DOHH2 (cell line): ENCODE data around the gene SF3B3.

Experiments
- H3F3A ChIP-seq: fragments of 200-600 bp; sonication (generic), shearing (Covaris generic); 2 replicates; pipeline ENCODE4 v1.6.0; 2016; ENCODE audit warnings: antibody characterized with exemption, mild to moderate bottlenecking; ENCODE audit not compliant: control insufficient read depth, insufficient read depth
- H3K27ac ChIP-seq: fragments of 200-600 bp; sonication (generic); 2 replicates; pipeline ENCODE4 v1.5.1; 2014; ENCODE audit warnings: low read depth, mild to moderate bottlenecking, low read length, moderate library complexity
- H3K27me3 ChIP-seq: fragments of 200-600 bp; sonication (generic); 2 replicates; pipeline ENCODE4 v1.6.1; 2014; ENCODE audit warnings: mild to moderate bottlenecking, low read length, mixed read lengths; ENCODE audit not compliant: control insufficient read depth
- H3K36me3 ChIP-seq: fragments of 200-600 bp; sonication (generic); 2 replicates; pipeline ENCODE4 v1.6.1; 2014; ENCODE audit warnings: mild to moderate bottlenecking, low read length, moderate library complexity, mixed read lengths; ENCODE audit not compliant: control insufficient read depth
- H3K4me1 ChIP-seq: fragments of 200-600 bp; sonication (generic); 2 replicates; pipeline ENCODE4 v1.6.1; 2014; ENCODE audit warnings: mild to moderate bottlenecking, low read length, mixed read lengths; ENCODE audit not compliant: control insufficient read depth
- H3K4me2 ChIP-seq: fragments of 200-600 bp; sonication (generic); 2 replicates; pipeline ENCODE4 v1.6.0; 2014; ENCODE audit warnings: mild to moderate bottlenecking, low read length, moderate library complexity
- H3K4me3 ChIP-seq: fragments of 200-600 bp; sonication (generic); 2 replicates; pipeline ENCODE4 v1.5.1; 2014; ENCODE audit warnings: mild to moderate bottlenecking, low read length, mixed read lengths
- H3K79me2 ChIP-seq: fragments of 200-600 bp; sonication (generic); 2 replicates; pipeline ENCODE4 v1.6.1; 2014; ENCODE audit warnings: mild to moderate bottlenecking, low read length, mixed read lengths; ENCODE audit not compliant: control insufficient read depth
- H3K9me2 ChIP-seq: fragments of 200-600 bp; sonication (generic); replicated peaks from 2 replicates; pipeline ENCODE4 v1.6.1; 2014; ENCODE audit warnings: mild to moderate bottlenecking, low read length, mixed read lengths; ENCODE audit not compliant: control insufficient read depth
- H3K9me3 ChIP-seq: fragments of 200-600 bp; sonication (generic); 2 replicates; pipeline ENCODE4 v1.6.1; 2014; ENCODE audit warnings: antibody characterized with exemption, low read length, mixed read lengths; ENCODE audit not compliant: control insufficient read depth, insufficient read depth
- H4K20me1 ChIP-seq: fragments of 200-600 bp; sonication (generic); 2 replicates; pipeline ENCODE4 v1.6.0; 2014; ENCODE audit warnings: low read depth, mild to moderate bottlenecking, antibody characterized with exemption, low read length, moderate library complexity; ENCODE audit not compliant: control insufficient read depth, insufficient read depth
- EZH2phosphoT487 ChIP-seq: fragments of 200-600 bp; sonication (generic); IDR thresholded peaks from 2 replicates; pipeline ENCODE4 v1.6.1; 2017; ENCODE audit warnings: borderline replicate concordance, mild to moderate bottlenecking, antibody characterized with exemption, low read length, moderate library complexity, mixed read lengths
- TF ChIP-seq, protein P1 (sequence below): fragments of 200-600 bp; sonication (generic); IDR thresholded peaks from one replicate; pipeline ENCODE4 v1.5.1; 2014; ENCODE audit warnings: antibody characterized with exemption, mild to moderate bottlenecking, low read depth, low read length; ENCODE audit not compliant: poor library complexity, severe bottlenecking

The SF3B3 gene

DNA sequence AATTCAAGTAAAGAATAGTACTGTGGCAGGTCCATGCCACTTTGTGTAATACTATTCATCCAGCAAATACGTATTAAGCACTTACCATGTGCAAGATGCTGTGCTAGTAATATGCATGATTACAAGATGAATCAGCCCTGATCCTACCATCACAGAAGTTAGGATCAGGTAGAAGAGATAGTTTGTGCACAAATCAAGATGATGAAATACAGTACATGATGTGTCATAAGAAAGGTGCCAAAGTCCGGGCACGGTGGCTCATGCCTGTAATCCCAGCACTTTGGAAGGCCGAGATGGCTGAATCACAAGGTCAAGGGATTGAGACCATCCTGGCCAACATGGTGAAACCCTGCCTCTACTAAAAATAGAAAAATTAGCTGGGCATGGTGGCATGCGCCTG, 11.2 kb upstream of the SF3B3 start:
- Histone ChIP-seq H3K27ac (no peak overlapping the region), H3K9me3 (no peaks in the 10 kb centered on the region), H4K20me1 (no peaks in the 10 kb centered on the region), H3K27me3 (no peaks in the 10 kb centered on the region), H3K79me2 (peaks cover under 1% of the 10 kb centered on the region), H3F3A (0 out of 2 replicates have a peak, but pooled peaks cover 2% of the 10 kb centered on the region), H3K9me2 (no peaks in the 10 kb centered on the region), H3K4me2 (no peak overlapping the region), H3K36me3 (peaks cover 71% of the 10 kb centered on the region), H3K4me3 (no peak overlapping the region), H3K4me1 (peaks cover 16% of the 10 kb centered on the region)
- TF ChIP-seq, protein P1, sequence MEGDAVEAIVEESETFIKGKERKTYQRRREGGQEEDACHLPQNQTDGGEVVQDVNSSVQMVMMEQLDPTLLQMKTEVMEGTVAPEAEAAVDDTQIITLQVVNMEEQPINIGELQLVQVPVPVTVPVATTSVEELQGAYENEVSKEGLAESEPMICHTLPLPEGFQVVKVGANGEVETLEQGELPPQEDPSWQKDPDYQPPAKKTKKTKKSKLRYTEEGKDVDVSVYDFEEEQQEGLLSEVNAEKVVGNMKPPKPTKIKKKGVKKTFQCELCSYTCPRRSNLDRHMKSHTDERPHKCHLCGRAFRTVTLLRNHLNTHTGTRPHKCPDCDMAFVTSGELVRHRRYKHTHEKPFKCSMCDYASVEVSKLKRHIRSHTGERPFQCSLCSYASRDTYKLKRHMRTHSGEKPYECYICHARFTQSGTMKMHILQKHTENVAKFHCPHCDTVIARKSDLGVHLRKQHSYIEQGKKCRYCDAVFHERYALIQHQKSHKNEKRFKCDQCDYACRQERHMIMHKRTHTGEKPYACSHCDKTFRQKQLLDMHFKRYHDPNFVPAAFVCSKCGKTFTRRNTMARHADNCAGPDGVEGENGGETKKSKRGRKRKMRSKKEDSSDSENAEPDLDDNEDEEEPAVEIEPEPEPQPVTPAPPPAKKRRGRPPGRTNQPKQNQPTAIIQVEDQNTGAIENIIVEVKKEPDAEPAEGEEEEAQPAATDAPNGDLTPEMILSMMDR: no peak
- no peak for TF ChIP-seq EZH2phosphoT487

DNA sequence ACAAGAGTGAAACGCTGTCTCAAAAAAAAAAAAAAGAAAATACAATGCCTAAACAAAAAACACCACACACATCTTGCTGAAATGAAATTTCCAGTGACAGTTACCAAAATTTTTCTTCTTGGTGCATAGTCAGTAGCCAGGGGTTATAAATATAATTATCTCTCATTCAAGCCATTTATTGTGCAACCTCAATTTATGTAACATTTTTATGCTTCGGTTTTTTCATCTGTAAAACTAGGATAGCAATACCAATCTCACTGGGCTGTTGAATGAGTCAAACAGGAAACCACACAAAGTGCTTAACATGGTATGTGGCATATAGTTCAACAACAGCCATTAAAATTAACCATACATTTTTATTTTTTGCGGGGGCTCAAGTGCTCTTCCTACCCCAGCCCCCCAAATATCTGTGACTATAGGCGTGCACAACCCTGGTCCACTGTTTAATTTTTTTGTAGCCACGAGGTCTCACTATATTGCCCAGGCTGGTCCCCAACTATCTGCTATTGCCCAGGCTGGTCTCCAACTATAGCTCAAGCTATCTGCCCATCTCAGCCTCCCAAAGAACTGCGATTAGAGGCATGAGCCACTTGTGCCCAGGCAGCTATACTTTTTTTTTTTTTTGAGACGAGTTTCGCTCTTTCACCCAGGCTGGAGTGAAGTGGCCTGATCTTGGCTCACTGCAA, 2.9 kb upstream of the SF3B3 start:
- H3K27me3 ChIP-seq: no peaks in the 10 kb centered on the region
- H3F3A ChIP-seq: peaks cover 12% of the 10 kb centered on the region
- H3K9me2 ChIP-seq: no peaks in the 10 kb centered on the region
- H4K20me1 ChIP-seq: peaks cover 5% of the 10 kb centered on the region; the same call in 1 of the 2 replicates
- H3K27ac ChIP-seq: peak overlapping the region; percentile 91
- peak overlapping the region; percentile 94 for H3K4me2 ChIP-seq
- peak overlapping the region; percentile 78 for H3K4me3 ChIP-seq
- H3K36me3 ChIP-seq: peaks cover 54% of the 10 kb centered on the region
- no peaks in the 10 kb centered on the region for H3K9me3 ChIP-seq
- peaks cover 30% of the 10 kb centered on the region for H3K4me1 ChIP-seq
- TF ChIP-seq EZH2phosphoT487: no peak
- TF ChIP-seq, protein P1: no peak
- H3K79me2 ChIP-seq: peaks cover 52% of the 10 kb centered on the region

DNA sequence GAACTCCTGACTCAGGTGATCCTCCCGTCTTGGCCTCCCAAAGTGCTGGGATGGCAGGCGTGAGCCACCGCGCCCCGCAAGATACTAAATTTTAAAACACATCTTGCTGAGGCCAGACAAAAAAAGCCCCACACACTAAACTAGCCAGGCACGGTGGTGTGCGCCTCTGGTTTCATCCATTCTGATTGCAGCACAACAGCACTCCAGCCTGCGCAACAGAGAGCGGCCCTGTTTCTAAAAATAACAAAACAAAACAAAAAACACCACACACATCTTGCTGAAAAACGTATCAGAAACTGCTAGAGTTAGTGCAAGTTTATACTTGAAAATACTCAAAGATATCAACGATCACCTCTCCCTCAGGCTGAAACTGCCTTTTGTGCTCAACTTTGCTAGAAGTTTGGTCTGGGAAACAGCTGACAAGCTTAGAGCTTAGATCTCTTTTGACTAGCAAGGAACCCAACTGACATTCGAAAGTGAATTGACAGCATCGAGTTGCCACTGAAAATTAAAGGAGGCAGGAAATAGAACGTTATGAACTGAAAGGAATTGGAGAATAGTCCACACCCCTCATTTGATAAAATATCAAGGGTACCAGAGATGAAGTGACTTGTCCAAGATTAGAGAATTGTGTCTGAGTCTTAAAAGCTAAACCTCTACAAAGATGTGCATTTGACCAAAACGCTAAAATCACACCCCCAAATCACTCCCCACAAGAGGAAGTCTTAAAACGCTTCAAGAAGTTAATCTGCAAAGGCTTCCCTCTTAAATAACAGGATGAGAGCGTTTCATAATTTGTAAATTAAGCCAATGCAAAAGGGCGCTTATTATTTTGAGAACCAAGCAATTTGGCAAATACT, 1.2 kb upstream of the SF3B3 start:
- Histone ChIP-seq H3K27me3 (no peaks in the 10 kb centered on the region), H3K79me2 (peaks cover 69% of the 10 kb centered on the region), H3K27ac (peak overlapping the region; percentile 91), H3K9me2 (no peaks in the 10 kb centered on the region), H3F3A (peaks cover 19% of the 10 kb centered on the region), H4K20me1 (peaks cover 19% of the 10 kb centered on the region; the same call in 1 of the 2 replicates), H3K36me3 (peaks cover 59% of the 10 kb centered on the region), H3K4me2 (peak overlapping the region; percentile 94), H3K9me3 (no peaks in the 10 kb centered on the region), H3K4me1 (peaks cover 46% of the 10 kb centered on the region), H3K4me3 (peak overlapping the region; percentile 78)
- TF ChIP-seq, protein P1: no peak
- no peak for TF ChIP-seq EZH2phosphoT487
